GM20431 (cell line): ENCODE data around the gene CDRT15.
"Not testable (repeated sequence)": the region's sequence is repeated elsewhere in the genome, so short reads cannot be mapped to it uniquely, and the experiment has no call there.

Source experiments
- in situ Hi-C: fragments of 300-500 bp; cut with MseI, MboI; formaldehyde crosslinking; loops from one replicate; pipeline ENCODE4 v1.15.0; 2020; ENCODE audit warnings: low sequenced_read_pairs; ENCODE audit not compliant: unreplicated experiment

Gene CDRT15

GRCh38 chr17:14209215-14209614 lies 27.4 kb downstream of the CDRT15 start:
- in situ Hi-C loops = no loop called here

GRCh38 chr17:14207791-14208190 lies 28.9 kb downstream of the CDRT15 start:
- in situ Hi-C loops = no loop called here

- in situ Hi-C loops = no loop called here
Observed at GRCh38 chr17:14206891-14207290, 29.8 kb downstream of the CDRT15 start.

GRCh38 chr17:14205992-14206461 lies 30.6 kb downstream of the CDRT15 start:
- in situ Hi-C loops = no loop called here

GRCh38 chr17:14205380-14205779 lies 31.3 kb downstream of the CDRT15 start:
- in situ Hi-C loops = no loop called here

- in situ Hi-C loops = no loop called here
Observed at GRCh38 chr17:14204546-14204945, 32.1 kb downstream of the CDRT15 start.

GRCh38 chr17:14204084-14204483 lies 32.6 kb downstream of the CDRT15 start:
- in situ Hi-C loops = no loop called here

- in situ Hi-C loops = no loop called here
Observed at GRCh38 chr17:14203388-14203787, 33.3 kb downstream of the CDRT15 start.

GRCh38 chr17:14202388-14203166 lies 34.1 kb downstream of the CDRT15 start:
- in situ Hi-C loops = no loop called here

GRCh38 chr17:14201988-14202380 lies 34.7 kb downstream of the CDRT15 start:
- in situ Hi-C loops = no loop called here

GRCh38 chr17:14201021-14201987 lies 35.4 kb downstream of the CDRT15 start:
- in situ Hi-C loops = no loop called here

- in situ Hi-C loops = no loop called here
Observed at GRCh38 chr17:14200354-14200753, 36.3 kb downstream of the CDRT15 start.

GRCh38 chr17:14199601-14200000 lies 37.1 kb downstream of the CDRT15 start:
- in situ Hi-C loops = no loop called here

GRCh38 chr17:14198575-14198974 lies 38.1 kb downstream of the CDRT15 start:
- in situ Hi-C loops = no loop called here

- in situ Hi-C loops = no loop called here
Observed at GRCh38 chr17:14198013-14198412, 38.6 kb downstream of the CDRT15 start.

GRCh38 chr17:14197586-14197985 lies 39.1 kb downstream of the CDRT15 start:
- in situ Hi-C loops = no loop called here

GRCh38 chr17:14197057-14197456 lies 39.6 kb downstream of the CDRT15 start:
- in situ Hi-C loops = no loop called here

GRCh38 chr17:14196377-14196997 lies 40.2 kb downstream of the CDRT15 start:
- in situ Hi-C loops = no loop called here

GRCh38 chr17:14192636-14193344 lies 43.9 kb downstream of the CDRT15 start:
- in situ Hi-C loops = not testable (repeated sequence)

GRCh38 chr17:14192039-14192438 lies 44.6 kb downstream of the CDRT15 start:
- in situ Hi-C loops = not testable (repeated sequence)
